ENCODE data around the gene HSD17B1. TPM values are rescaled to one million over a fixed set of nuclear protein-coding genes. Genes with fewer than 3 reads are reported as not detected.
A peak's percentile ranks its signal among the peaks of the same experiment; 100 is the strongest.
"Not testable (repeated sequence)": the region's sequence is repeated elsewhere in the genome, so short reads cannot be mapped to it uniquely, and the experiment has no call there.

Gene HSD17B1, protein sequence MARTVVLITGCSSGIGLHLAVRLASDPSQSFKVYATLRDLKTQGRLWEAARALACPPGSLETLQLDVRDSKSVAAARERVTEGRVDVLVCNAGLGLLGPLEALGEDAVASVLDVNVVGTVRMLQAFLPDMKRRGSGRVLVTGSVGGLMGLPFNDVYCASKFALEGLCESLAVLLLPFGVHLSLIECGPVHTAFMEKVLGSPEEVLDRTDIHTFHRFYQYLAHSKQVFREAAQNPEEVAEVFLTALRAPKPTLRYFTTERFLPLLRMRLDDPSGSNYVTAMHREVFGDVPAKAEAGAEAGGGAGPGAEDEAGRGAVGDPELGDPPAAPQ
- total RNA-seq = under 1 TPM; 0.10 to 0.53 (median 0.33) TPM

DNA sequence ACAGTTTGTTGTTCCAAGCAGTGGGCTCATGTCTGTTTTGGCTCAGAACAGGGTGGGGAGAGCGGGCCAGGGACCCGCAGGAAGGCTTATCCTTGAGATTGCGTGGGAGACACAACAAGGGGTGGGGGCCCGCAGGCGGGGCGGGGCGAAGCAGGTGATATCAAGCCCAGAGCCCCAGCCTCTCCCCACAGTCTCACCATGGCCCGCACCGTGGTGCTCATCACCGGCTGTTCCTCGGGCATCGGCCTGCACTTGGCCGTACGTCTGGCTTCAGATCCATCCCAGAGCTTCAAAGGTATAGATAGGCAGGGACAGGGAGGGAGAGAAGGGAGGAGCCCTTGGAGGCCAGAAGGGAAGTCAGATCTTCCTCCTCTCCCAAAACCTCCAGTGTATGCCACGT lies at the start of gene HSD17B1:
Gene HSD17B1, plus strand, starts transcription at position 188 of the 400 bp plus-strand sequence. Its CDS starts 11 bp downstream, at position 199.
- not testable (repeated sequence) for H3K36me3 Mint-ChIP-seq (ENCODE audit: insufficient read depth); H3K27me3 Mint-ChIP-seq (ENCODE audit: low read depth); H3K9me3 Mint-ChIP-seq; ATAC-seq; DNase-seq
- Mint-ChIP-seq H3K4me3 (peak within 1 kb of the TSS; percentile 88), H3K4me1 (ENCODE audit: low read depth) (peaks cover 27% of the 10 kb centered on the region)

DNA sequence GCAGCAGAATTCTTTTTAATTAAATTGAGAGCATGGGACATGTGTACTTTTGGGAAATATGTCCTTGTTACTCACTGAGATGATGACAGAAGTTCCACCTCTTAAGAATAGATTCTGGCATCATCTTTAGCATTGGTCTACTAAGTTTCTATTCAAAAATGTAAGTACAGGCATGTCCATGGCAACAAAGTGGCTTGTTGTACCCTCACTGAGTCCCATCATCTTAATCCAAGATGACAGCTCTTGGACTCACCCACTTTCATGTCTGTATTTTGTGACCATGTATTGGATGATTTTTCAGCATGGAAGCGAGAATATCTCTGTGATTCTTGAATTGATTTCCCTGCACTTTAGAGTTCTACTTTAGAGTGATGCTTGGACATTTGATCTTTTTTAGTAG lies 49.8 kb upstream of the HSD17B1 start:
- H3K4me1 Mint-ChIP-seq (ENCODE audit: low read depth) = no peaks in the 10 kb centered on the region
- H3K4me3 Mint-ChIP-seq = no peak overlapping the region
- H3K27me3 Mint-ChIP-seq (ENCODE audit: low read depth) = no peaks in the 10 kb centered on the region
- no peaks in the 10 kb centered on the region for H3K9me3 Mint-ChIP-seq
- H3K36me3 Mint-ChIP-seq (ENCODE audit: insufficient read depth) = peaks cover 17% of the 10 kb centered on the region
- DNase-seq (no peak), ATAC-seq (no peak)

DNA sequence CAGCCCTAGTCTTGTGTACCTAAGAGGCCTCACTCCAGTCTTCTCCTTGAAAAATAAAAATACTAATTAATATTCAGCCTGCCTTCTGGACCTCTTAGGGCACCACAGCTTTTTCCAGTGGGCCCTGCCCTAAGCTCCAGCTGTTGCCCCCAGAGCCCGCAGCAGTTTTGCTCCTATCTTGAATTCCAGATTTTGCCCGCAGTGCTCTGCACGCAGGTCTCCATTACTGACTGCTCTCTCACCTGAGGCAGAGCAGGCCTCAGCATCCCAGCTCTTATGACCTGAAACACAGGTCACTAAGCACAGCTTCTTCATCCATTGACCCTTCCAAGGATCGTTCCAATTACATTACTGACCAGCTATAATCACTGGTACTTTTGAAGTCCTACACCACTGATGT lies 45.1 kb upstream of the HSD17B1 start:
- ATAC-seq (no peak), DNase-seq (no peak)
- Mint-ChIP-seq H3K9me3 (no peaks in the 10 kb centered on the region), H3K36me3 (ENCODE audit: insufficient read depth) (peaks cover 16% of the 10 kb centered on the region), H3K4me3 (no peak overlapping the region), H3K4me1 (ENCODE audit: low read depth) (peaks cover 2% of the 10 kb centered on the region), H3K27me3 (ENCODE audit: low read depth) (no peaks in the 10 kb centered on the region)

DNA sequence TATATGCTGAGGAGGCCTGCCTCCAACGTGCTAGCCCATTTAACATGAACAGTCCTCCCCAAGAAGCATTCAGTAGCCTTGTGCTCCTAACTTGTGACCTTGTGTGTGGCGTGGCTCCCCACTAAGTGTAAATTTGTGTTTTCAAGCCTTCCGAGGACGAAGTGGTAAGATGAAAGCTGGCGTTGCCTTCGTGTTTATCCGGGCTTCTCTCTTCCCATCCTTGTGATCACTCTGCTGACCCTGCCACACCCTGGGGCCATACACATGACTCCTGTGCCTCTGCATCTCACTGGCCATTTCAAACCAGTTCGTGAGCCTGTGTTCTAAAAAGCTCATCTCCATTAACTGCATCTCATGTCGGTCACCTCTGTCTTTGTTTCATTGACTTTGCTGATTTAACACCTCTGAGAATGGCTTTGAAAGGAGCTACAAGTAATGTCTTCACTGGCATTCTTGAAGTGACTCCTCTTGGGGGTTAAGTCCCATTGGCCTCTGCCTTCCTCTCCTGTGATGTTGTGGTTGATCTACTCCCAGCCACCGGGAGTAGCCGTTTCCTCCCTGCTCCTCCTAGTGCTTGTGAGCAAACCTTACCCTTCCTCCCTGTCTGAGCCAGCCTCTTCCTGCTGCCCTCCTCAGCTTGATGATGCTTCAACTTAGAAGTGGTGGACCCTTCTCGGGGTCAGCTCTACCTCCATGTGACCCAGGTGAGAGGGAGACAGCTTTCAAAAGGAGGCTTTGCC lies 44.1 kb upstream of the HSD17B1 start:
- no peaks in the 10 kb centered on the region for H3K9me3 Mint-ChIP-seq
- H3K4me3 Mint-ChIP-seq = no peak overlapping the region
- peaks cover 2% of the 10 kb centered on the region for H3K4me1 Mint-ChIP-seq (ENCODE audit: low read depth)

DNA sequence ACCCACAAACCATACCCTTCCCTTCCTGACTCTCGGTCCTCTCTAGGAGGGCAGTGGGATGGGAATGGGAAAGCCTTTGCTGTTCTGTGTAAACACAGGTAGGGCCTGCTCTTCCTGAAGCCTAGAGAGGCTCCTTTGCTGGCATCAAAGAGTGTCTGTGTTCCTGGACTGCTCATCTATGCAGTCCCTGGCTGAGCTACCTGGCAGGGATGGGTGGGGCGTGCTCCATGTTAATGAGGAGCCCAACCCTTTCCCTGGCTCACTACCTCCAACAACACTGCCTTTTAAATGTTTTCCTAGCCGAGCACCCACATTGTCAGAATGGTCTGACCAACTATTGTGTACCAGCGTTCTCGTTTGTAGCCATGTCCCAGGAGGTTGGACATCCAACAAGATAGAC lies 43.3 kb upstream of the HSD17B1 start:
- ATAC-seq (no peak), DNase-seq (no peak)
- Mint-ChIP-seq H3K4me1 (ENCODE audit: low read depth) (peaks cover 2% of the 10 kb centered on the region), H3K9me3 (no peaks in the 10 kb centered on the region), H3K36me3 (ENCODE audit: insufficient read depth) (peaks cover 15% of the 10 kb centered on the region), H3K27me3 (ENCODE audit: low read depth) (no peaks in the 10 kb centered on the region), H3K4me3 (no peak overlapping the region)

More for the DNA sequence above, 44.1 kb upstream of the HSD17B1 start:
- peaks cover 15% of the 10 kb centered on the region for H3K36me3 Mint-ChIP-seq (ENCODE audit: insufficient read depth)
- H3K27me3 Mint-ChIP-seq (ENCODE audit: low read depth) = no peaks in the 10 kb centered on the region
- ATAC-seq (no peak), DNase-seq (no peak)

DNA sequence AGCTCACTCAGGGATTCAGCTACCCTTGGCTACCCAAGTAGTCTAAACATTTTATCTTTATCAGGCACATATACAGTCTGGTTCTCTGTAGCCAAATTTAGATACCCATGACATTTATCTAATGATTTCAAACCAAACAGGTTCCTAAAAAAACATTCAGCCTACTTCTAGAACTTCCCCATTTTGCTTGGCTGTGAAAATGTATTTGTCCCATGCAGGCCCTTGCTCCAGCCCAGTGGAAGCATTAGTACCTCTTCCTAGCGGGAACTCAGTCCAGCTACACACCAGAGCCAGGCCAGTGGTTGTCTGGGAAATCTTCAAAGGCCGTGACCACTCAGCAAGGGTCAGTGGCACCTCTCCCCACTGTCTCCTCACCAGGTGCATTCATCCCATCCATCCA lies 42.9 kb upstream of the HSD17B1 start:
- no peak overlapping the region for H3K4me3 Mint-ChIP-seq
- ATAC-seq = no peak
- peaks cover 2% of the 10 kb centered on the region for H3K4me1 Mint-ChIP-seq (ENCODE audit: low read depth)
- H3K9me3 Mint-ChIP-seq = no peaks in the 10 kb centered on the region
- H3K36me3 Mint-ChIP-seq (ENCODE audit: insufficient read depth) = peaks cover 15% of the 10 kb centered on the region
- no peaks in the 10 kb centered on the region for H3K27me3 Mint-ChIP-seq (ENCODE audit: low read depth)
- DNase-seq = no peak

DNA sequence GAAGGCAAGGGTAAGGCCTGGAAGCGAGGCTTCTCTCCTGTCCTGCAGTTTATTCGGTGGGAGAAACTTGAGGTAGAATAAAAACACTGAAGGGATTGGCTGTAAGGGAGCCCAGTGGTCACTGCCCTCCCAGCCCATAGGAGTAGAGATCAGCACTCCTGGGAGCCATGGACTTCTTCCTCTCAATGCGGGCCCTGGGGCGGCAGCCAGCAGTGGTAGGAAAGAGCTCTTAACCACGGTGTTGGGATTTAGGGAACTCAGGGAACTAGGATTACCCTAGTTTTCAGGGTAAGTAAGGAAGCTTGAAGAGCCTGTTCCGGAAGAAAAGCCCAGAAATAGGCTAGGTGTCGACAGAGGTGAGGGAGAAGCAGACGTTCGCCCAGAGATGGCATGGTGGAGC lies 40.5 kb upstream of the HSD17B1 start:
- H3K9me3 Mint-ChIP-seq = no peaks in the 10 kb centered on the region
- no peak for ATAC-seq
- DNase-seq = no peak
- no peaks in the 10 kb centered on the region for H3K27me3 Mint-ChIP-seq (ENCODE audit: low read depth)
- peaks cover 15% of the 10 kb centered on the region for H3K36me3 Mint-ChIP-seq (ENCODE audit: insufficient read depth)
- H3K4me1 Mint-ChIP-seq (ENCODE audit: low read depth) = peaks cover 2% of the 10 kb centered on the region
- H3K4me3 Mint-ChIP-seq = no peak overlapping the region

DNA sequence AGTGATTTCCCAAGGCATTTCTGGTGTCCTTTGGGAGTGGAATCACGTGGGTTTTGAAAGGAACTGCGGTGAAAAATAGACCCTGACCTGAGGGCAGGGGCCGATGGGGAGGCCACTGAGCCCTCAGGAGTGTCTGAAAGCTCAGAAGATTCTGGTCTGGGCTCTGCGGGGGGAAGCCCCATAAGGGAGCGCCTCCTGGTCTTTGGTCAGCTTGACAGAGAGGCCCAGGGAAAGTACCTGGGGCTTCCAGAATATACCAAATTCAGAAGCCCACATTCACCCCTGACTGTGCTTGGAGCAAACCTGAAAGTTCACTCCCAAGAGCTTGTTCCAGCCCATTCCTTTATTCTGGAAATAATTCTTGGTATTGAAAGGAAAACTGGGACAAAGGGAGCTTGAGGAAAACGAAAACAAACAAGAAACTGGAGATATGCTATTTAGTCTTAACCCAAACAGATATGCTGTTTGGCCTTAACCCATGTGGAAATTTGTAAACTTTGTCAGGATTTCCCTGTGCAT lies 39.9 kb upstream of the HSD17B1 start:
- H3K9me3 Mint-ChIP-seq = no peaks in the 10 kb centered on the region
- peaks cover 13% of the 10 kb centered on the region for H3K36me3 Mint-ChIP-seq (ENCODE audit: insufficient read depth)
- H3K4me1 Mint-ChIP-seq (ENCODE audit: low read depth) = peaks cover 4% of the 10 kb centered on the region
- no peak for DNase-seq
- ATAC-seq = no peak
- no peaks in the 10 kb centered on the region for H3K27me3 Mint-ChIP-seq (ENCODE audit: low read depth)
- H3K4me3 Mint-ChIP-seq = no peak overlapping the region

DNA sequence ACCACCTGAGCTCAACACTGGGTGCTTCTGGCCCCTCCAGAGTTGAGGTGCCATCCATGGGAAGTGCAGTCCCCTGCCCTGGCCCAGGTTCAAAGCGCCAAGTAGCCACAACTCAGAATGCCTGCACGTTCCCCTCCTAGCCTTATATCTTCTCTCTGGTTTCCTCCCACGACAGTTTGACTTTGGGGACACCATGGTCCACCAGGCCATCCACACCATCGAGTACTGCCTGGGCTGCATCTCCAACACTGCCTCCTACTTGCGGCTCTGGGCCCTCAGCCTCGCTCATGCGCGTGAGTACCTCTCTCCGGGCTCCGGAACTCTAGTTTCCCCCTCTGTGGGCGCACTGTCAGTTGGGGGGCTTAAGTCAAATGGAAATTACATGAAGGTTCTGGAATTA lies 39.0 kb upstream of the HSD17B1 start:
- H3K9me3 Mint-ChIP-seq = no peaks in the 10 kb centered on the region
- H3K36me3 Mint-ChIP-seq (ENCODE audit: insufficient read depth) = peaks cover 8% of the 10 kb centered on the region
- no peaks in the 10 kb centered on the region for H3K27me3 Mint-ChIP-seq (ENCODE audit: low read depth)
- H3K4me1 Mint-ChIP-seq (ENCODE audit: low read depth) = peaks cover 4% of the 10 kb centered on the region
- DNase-seq (no peak), ATAC-seq (no peak)
- no peak overlapping the region for H3K4me3 Mint-ChIP-seq

DNA sequence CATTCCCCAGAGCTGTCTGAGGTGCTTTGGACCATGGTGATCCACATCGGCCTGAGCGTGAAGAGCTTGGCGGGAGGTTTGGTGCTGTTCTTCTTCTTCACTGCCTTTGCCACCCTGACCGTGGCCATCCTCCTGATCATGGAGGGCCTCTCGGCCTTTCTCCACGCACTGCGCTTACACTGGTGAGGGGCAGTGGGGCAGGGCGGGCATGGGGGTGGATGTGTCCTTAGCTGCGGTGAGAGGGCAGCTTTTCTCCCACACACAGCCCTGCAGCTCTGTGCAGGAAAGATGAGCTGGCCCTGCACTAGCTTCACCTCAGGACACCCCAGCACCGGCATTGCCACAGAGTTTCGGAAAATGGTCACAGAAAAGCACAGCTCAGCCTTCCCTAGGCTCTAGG lies 38.4 kb upstream of the HSD17B1 start:
- H3K27me3 Mint-ChIP-seq (ENCODE audit: low read depth) = no peaks in the 10 kb centered on the region

DNA sequence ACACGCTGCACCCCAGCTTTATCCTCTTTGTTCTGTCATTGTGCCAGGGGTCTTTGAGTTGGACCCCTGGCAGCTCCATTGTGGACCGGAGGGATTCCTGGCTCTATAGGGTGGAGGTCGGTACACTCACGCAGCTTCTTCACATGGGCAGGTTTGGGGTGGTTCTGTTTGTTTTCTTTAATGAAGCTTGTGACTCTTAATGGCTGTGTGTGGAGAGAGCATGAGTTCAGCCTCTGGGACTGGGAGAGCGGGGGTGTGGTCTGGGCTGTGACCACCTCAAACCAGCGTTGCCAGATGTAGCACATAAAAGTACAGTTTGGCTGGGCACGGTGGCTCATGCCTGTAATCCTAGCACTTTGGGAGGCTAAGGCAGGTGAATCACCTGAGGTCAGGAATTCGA lies 37.9 kb upstream of the HSD17B1 start:
- DNase-seq (no peak), ATAC-seq (no peak)
- H3K36me3 Mint-ChIP-seq (ENCODE audit: insufficient read depth) = peaks cover 4% of the 10 kb centered on the region
- H3K4me3 Mint-ChIP-seq = no peak overlapping the region
- no peaks in the 10 kb centered on the region for H3K27me3 Mint-ChIP-seq (ENCODE audit: low read depth)
- H3K9me3 Mint-ChIP-seq = no peaks in the 10 kb centered on the region
- H3K4me1 Mint-ChIP-seq (ENCODE audit: low read depth) = peaks cover 2% of the 10 kb centered on the region

More for the DNA sequence above, 38.4 kb upstream of the HSD17B1 start:
- ATAC-seq = no peak
- Mint-ChIP-seq H3K36me3 (ENCODE audit: insufficient read depth) (peaks cover 4% of the 10 kb centered on the region), H3K9me3 (no peaks in the 10 kb centered on the region), H3K4me1 (ENCODE audit: low read depth) (peaks cover 2% of the 10 kb centered on the region), H3K4me3 (no peak overlapping the region)
- no peak for DNase-seq

DNA sequence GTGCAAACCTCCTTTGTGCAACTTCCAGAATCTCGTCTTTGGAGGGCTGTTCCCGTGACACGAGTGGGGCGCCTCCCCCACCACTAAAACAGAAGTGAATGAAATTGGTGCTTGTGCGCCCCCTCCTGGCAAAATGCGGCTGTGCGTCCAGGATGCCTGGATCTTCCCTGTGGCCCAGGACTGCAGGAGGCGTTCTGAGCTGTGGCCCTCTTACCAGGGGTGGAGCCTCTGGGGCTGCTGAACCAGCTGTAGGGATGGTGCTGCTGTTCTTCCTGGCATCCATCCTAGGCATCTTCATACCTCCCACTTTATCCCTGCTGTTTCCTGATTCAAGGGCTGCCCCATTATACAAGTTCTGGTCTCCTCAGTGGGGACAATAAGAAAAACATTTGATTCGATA lies 35.2 kb upstream of the HSD17B1 start:
- H3K27me3 Mint-ChIP-seq (ENCODE audit: low read depth) = no peaks in the 10 kb centered on the region
- ATAC-seq (peak; percentile 91 to 92), DNase-seq (peak; percentile 81)
- H3K9me3 Mint-ChIP-seq = no peaks in the 10 kb centered on the region
- H3K4me1 Mint-ChIP-seq (ENCODE audit: low read depth) = peaks cover 2% of the 10 kb centered on the region
- H3K4me3 Mint-ChIP-seq = no peak overlapping the region
- peaks cover 10% of the 10 kb centered on the region for H3K36me3 Mint-ChIP-seq (ENCODE audit: insufficient read depth)

DNA sequence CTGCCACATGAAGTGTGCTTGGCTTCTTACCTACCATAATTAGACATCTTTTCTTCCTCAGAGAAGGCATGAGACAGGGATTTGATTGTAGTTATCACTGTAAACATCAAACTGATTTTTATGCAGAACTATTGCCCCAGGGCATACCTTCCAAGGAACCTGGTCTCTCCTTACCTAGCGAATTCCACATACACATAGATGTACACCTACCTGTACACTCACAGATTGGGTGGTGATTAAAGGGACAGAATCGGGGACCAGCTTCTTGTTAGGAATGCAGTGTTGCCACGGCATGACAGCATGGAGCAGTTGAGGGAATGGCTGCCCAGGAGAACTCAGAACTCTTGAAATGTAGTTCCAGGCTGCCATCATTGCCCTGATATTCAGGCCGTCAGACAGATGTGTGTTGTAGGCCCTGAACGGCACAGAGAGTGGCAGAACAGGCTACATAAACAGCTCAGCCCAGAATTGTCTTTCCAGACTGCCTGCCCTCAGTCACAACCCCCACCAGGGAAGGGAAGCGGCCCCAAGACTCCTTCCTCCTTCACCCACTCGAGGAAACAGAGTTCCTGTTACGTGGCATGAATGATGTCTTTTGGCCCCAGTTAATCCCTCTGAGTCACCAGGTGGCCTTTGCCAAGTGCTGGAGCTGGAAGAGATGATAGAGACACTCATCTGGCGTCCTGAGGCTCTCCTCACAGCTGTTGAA lies 34.5 kb upstream of the HSD17B1 start:
- no peaks in the 10 kb centered on the region for H3K9me3 Mint-ChIP-seq
- H3K36me3 Mint-ChIP-seq (ENCODE audit: insufficient read depth) = peaks cover 12% of the 10 kb centered on the region
- ATAC-seq (no peak), DNase-seq (no peak)
- H3K4me3 Mint-ChIP-seq = no peak overlapping the region
- no peaks in the 10 kb centered on the region for H3K27me3 Mint-ChIP-seq (ENCODE audit: low read depth)
- H3K4me1 Mint-ChIP-seq (ENCODE audit: low read depth) = peaks cover 2% of the 10 kb centered on the region

DNA sequence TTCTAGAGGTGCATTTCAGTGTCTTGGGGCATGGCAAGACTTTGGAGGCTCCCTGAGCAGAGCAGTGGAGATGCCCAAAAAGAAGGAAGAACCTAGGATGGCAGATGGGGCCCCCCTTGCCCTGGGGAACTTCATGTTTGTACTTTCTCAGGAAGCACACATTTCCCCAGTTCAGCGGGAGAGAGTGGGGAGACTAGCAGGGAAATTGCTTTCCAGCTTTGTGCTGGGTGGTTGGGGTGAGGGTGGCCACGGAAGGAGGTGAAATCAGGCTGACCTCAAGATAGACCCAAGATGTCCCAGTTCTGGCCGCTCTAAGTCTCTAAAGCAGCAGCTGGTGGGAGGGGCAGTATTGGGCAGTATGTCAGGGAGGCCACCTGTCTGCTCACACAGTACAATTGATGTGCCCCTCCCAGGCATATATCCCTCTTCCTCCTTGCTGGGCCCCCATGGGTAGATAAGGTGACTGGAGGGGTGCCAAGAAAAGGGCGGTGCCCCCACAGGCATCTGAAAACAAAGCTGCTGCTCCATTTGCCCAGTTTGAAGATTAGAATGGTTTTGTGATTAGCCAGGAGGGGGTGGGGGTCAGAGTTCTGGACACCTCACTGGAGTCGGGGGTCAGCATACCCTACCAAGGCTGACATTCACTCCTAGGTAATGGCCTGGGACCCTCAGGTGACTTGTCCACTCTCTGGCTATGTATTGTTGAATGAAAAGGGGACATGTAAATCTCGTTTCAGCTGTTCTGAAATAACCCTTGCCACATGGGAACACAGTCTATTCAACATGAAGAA lies 33.8 kb upstream of the HSD17B1 start:
- ATAC-seq = no peak

More for the DNA sequence above, 33.8 kb upstream of the HSD17B1 start:
- H3K9me3 Mint-ChIP-seq = no peaks in the 10 kb centered on the region
- no peak for DNase-seq
- peaks cover 2% of the 10 kb centered on the region for H3K4me1 Mint-ChIP-seq (ENCODE audit: low read depth)
- H3K27me3 Mint-ChIP-seq (ENCODE audit: low read depth) = no peaks in the 10 kb centered on the region
- peaks cover 14% of the 10 kb centered on the region for H3K36me3 Mint-ChIP-seq (ENCODE audit: insufficient read depth)
- no peak overlapping the region for H3K4me3 Mint-ChIP-seq
